Measurements from ENCODE around the gene AP5S1. TPM values are rescaled to one million over a fixed set of nuclear protein-coding genes. Genes with fewer than 3 reads are reported as not detected.

Gene AP5S1
- polyA plus RNA-seq, 1 experiment: 7.8 TPM

- no peak for TF ChIP-seq CTCF (IDR thresholded peaks at IDR 0.05; ENCODE audit: low read depth, low read length)
- Histone ChIP-seq H3K27ac (ENCODE audit: low read depth, low read length) (peak overlapping the region; percentile 11), H3K4me3 (ENCODE audit: low read depth, low read length) (no peak overlapping the region), H3K9me3 (ENCODE audit: control insufficient read depth, insufficient read depth, low read length) (peaks cover 4% of the 10 kb centered on the region; the same call in 1 of the 2 replicates), H3K27me3 (ENCODE audit: control insufficient read depth, insufficient read depth, low read length) (peaks cover 7% of the 10 kb centered on the region)
- DNase-seq (ENCODE audit: low read depth, low spot score): no peak
- ChIA-PET CTCF (interaction anchor here (0.7 kb wide), 1 partner anchor 30 kb away, joined by 3 read pairs; no protein-coding TSS in a partner anchor), POLR2A (no interaction called here)
These were observed 37.3 kb upstream of the AP5S1 start for GRCh38 chr20:3783068-3783489.

GRCh38 chr20:3783511-3784195, 36.7 kb upstream of the AP5S1 start:
- no peak for TF ChIP-seq CTCF (IDR thresholded peaks at IDR 0.05; ENCODE audit: low read depth, low read length)
- Histone ChIP-seq H3K4me3 (ENCODE audit: low read depth, low read length) (0 out of 2 replicates have a peak overlapping the region, but pooled peaks have one; percentile 4), H3K9me3 (ENCODE audit: control insufficient read depth, insufficient read depth, low read length) (peaks cover 4% of the 10 kb centered on the region; the same call in 1 of the 2 replicates), H3K27me3 (ENCODE audit: control insufficient read depth, insufficient read depth, low read length) (peaks cover 6% of the 10 kb centered on the region), H3K27ac (ENCODE audit: low read depth, low read length) (peak overlapping the region; percentile 11)
- POLR2A ChIA-PET: no interaction called here
- CTCF ChIA-PET: interaction anchor here (0.7 to 4.2 kb wide), 4 partner anchors 15 to 71 kb away, joined by 3 to 19 read pairs (median 3); no protein-coding TSS in a partner anchor
- DNase-seq (ENCODE audit: low read depth, low spot score): no peak

DNA sequence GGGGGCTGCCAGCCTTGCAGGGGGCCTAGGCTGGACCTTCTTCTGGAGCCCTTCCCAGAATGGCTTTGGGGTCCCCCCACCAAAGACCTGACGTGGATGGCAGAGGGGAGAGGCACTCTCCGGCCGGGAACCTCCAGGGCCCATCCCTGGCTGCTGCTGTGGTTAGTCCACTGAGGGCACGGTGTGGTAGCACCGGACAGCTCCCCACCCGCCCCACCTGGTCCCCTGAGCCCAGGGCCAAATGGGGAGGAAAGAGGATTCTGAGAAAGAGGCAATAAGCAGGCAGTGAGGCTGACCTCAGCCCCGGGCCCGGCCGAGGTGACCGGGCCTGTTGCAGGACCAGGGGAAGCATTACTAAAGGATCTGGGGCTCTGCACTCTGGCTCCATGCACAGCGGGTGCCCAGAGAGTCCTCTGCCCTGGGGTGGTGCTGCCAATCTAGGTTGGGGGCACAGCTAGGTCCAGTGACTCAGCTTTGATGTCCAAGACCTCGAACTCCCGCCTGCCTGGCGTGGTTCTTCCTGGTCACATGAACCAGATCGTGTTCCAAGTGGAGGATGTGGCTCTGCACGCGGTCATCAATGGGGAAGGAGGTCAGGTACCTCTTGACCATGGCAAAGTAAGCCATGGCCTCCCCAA, 36.0 kb upstream of the AP5S1 start:
- CTCF ChIA-PET: interaction anchor here (0.8 to 4.2 kb wide), 3 partner anchors 15 to 71 kb away, joined by 3 to 19 read pairs (median 3); no protein-coding TSS in a partner anchor

DNA sequence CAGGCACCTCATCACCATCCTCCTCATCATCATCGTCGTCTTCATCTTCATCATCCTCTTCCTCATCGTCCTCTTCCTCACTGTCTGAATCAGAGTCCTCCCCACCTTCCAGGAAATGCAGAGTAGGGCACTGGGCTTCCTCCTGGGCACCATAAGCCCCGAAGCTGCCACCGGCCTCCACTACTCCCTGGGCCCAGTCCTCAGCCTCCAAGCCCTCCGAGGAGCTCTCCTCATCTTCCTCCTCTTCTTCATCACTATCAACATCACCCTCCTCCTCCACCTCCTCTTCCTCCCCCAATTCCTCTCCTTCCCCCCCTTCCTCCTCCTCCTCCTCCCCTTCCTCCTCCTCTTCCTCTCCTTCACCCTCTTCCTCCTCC, 35.5 kb upstream of the AP5S1 start:
- TF ChIP-seq CTCF (IDR thresholded peaks at IDR 0.05; ENCODE audit: low read depth, low read length): no peak
- ChIA-PET POLR2A (interaction anchor here (0.5 kb wide), 1 partner anchor 161 kb away, joined by 5 read pairs; no protein-coding TSS in a partner anchor), CTCF (interaction anchor here (1.4 to 4.2 kb wide), 2 partner anchors 16 to 70 kb away, joined by 3 to 19 read pairs; no protein-coding TSS in a partner anchor)
- H3K27ac ChIP-seq (ENCODE audit: low read depth, low read length): no peak overlapping the region
- peaks cover 4% of the 10 kb centered on the region; the same call in 1 of the 2 replicates for H3K9me3 ChIP-seq (ENCODE audit: control insufficient read depth, insufficient read depth, low read length)
- H3K4me3 ChIP-seq (ENCODE audit: low read depth, low read length): peak overlapping the region; percentile 79
- no peak for DNase-seq (ENCODE audit: low read depth, low spot score)
- H3K27me3 ChIP-seq (ENCODE audit: control insufficient read depth, insufficient read depth, low read length): no peaks in the 10 kb centered on the region

More for the DNA sequence above, 36.0 kb upstream of the AP5S1 start:
- POLR2A ChIA-PET: no interaction called here
- no peak for DNase-seq (ENCODE audit: low read depth, low spot score)
- H3K4me3 ChIP-seq (ENCODE audit: low read depth, low read length): peak overlapping the region; percentile 79
- H3K9me3 ChIP-seq (ENCODE audit: control insufficient read depth, insufficient read depth, low read length): peaks cover 4% of the 10 kb centered on the region; the same call in 1 of the 2 replicates
- TF ChIP-seq CTCF (IDR thresholded peaks at IDR 0.05; ENCODE audit: low read depth, low read length): no peak
- no peaks in the 10 kb centered on the region for H3K27me3 ChIP-seq (ENCODE audit: control insufficient read depth, insufficient read depth, low read length)
- no peak overlapping the region for H3K27ac ChIP-seq (ENCODE audit: low read depth, low read length)

Data from AG04450 (cell line).